Endodermal cell (in vitro differentiated cells): ENCODE results near the gene ODC1. TPM values are rescaled to one million over a fixed set of nuclear protein-coding genes. Genes with fewer than 3 reads are reported as not detected.

ENCODE experiments used
- DNase-seq: peaks from one replicate; pipeline ENCODE4 v3.0.0-alpha.2; 2017
- H3K27ac ChIP-seq: 2 replicates; pipeline ENCODE4 v1.5.1; 2013; ENCODE audit warnings: mild to moderate bottlenecking, low read depth, low read length, moderate library complexity
- H3K27me3 ChIP-seq: 2 replicates; pipeline ENCODE4 v1.6.1; 2013; ENCODE audit warnings: mild to moderate bottlenecking, low read length, moderate library complexity; ENCODE audit not compliant: insufficient read depth, control insufficient read depth, poor library complexity, severe bottlenecking
- H3K36me3 ChIP-seq: 2 replicates; pipeline ENCODE4 v1.7.0; 2013; ENCODE audit warnings: mild to moderate bottlenecking, low read length, moderate library complexity; ENCODE audit not compliant: control insufficient read depth, insufficient read depth
- H3K4me1 ChIP-seq: one replicate; pipeline ENCODE4 v1.7.0; 2013; ENCODE audit warnings: low read length; ENCODE audit not compliant: control insufficient read depth, insufficient read depth
- H3K4me3 ChIP-seq: 2 replicates; pipeline ENCODE4 v1.5.1; 2013; ENCODE audit warnings: mild to moderate bottlenecking, low read length, moderate library complexity
- H3K9ac ChIP-seq: 2 replicates; pipeline ENCODE4 v1.6.1; 2013; ENCODE audit warnings: mild to moderate bottlenecking, low read length, moderate library complexity; ENCODE audit not compliant: poor library complexity, severe bottlenecking; ENCODE audit errors: extremely low read depth
- H3K9me3 ChIP-seq: 2 replicates; pipeline ENCODE4 v1.6.1; 2013; ENCODE audit warnings: mild to moderate bottlenecking, low read length, moderate library complexity; ENCODE audit not compliant: control insufficient read depth
- H3K27ac Mint-ChIP-seq: 2 replicates; pipeline ENCODE4 v1.8.0; 2020; ENCODE audit warnings: mixed read lengths
- H3K27me3 Mint-ChIP-seq: 2 replicates; pipeline ENCODE4 v1.8.0; 2021; ENCODE audit warnings: mild to moderate bottlenecking, mixed read lengths; ENCODE audit not compliant: insufficient read depth
- H3K36me3 Mint-ChIP-seq: 2 replicates; pipeline ENCODE4 v1.8.0; 2020; ENCODE audit warnings: low read depth, mixed read lengths
- H3K4me1 Mint-ChIP-seq: 2 replicates; pipeline ENCODE4 v1.8.0; 2020; ENCODE audit warnings: mixed read lengths
- H3K4me3 Mint-ChIP-seq: 2 replicates; pipeline ENCODE4 v1.8.0; 2020; ENCODE audit warnings: mild to moderate bottlenecking, moderate library complexity, mixed read lengths
- H3K9me3 Mint-ChIP-seq: 2 replicates; pipeline ENCODE4 v1.8.0; 2020; ENCODE audit warnings: mild to moderate bottlenecking, mixed read lengths
- CTCF ChIP-seq: fragments of 200-600 bp; sonication (generic); conservative IDR thresholded peaks from 2 replicates; pipeline ENCODE4 v1.5.0; 2021; ENCODE audit warnings: antibody characterized with exemption, mild to moderate bottlenecking
- WGBS, 2 experiments: methylation state at CpG; one replicate each; pipeline versions ENCODE4 v1.1.5 to v1.1.7; 2013; ENCODE audit warnings: missing lambda C conversion rate in 2 of 2, mixed read lengths in 1 of 2; ENCODE audit not compliant: insufficient coverage in 1 of 2, insufficient read length in 1 of 2; 5-methylcytosine and 5-hydroxymethylcytosine counted together
- total RNA-seq, 2 donors: library from RNA; stranded (reverse); fragmentation: NEBNext Ultra II Directional in 1 of 2; extraction: Animal tissue kit (Norgen Biotek cat#: 25700) in 1 of 2; gene quantifications; 2 replicates in 1 of 2; 3 replicates in 1 of 2; pipeline ENCODE4 v1.2.1, GENCODE V29; 2021

Gene ODC1
- total RNA-seq, 2 donors from 2014 or later, result 108 to 152 TPM

GRCh38 chr2:10495311-10495987 is 47.3 kb upstream of the ODC1 start:
- no peaks in the 10 kb centered on the region for H3K36me3 Mint-ChIP-seq
- Histone ChIP-seq H3K4me1 (no peaks in the 10 kb centered on the region), H3K27me3 (no peaks in the 10 kb centered on the region), H3K27ac (no peak overlapping the region), H3K36me3 (no peaks in the 10 kb centered on the region), H3K9me3 (peaks cover 15% of the 10 kb centered on the region), H3K4me3 (no peak overlapping the region), H3K9ac (no peak overlapping the region)
- no peak for TF ChIP-seq CTCF
- no peak overlapping the region for H3K4me3 Mint-ChIP-seq
- H3K4me1 Mint-ChIP-seq, result peaks cover 11% of the 10 kb centered on the region
- no peak overlapping the region for H3K27ac Mint-ChIP-seq
- no peak for DNase-seq
- peaks cover 18% of the 10 kb centered on the region for H3K27me3 Mint-ChIP-seq
- 84 to 86% methylated on average over 20 to 24 of the region's 24 CpGs for WGBS, 2 experiments
- peaks cover 14% of the 10 kb centered on the region for H3K9me3 Mint-ChIP-seq

- Mint-ChIP-seq H3K4me1 (peaks cover 11% of the 10 kb centered on the region), H3K27ac (no peak overlapping the region), H3K9me3 (peaks cover 14% of the 10 kb centered on the region), H3K27me3 (peaks cover 26% of the 10 kb centered on the region), H3K4me3 (no peak overlapping the region), H3K36me3 (no peaks in the 10 kb centered on the region)
- H3K27me3 ChIP-seq, result no peaks in the 10 kb centered on the region
- 91 to 92% methylated on average over 8 to 13 of the region's 13 CpGs for WGBS, 2 experiments
- TF ChIP-seq CTCF, result no peak
- H3K36me3 ChIP-seq, result no peaks in the 10 kb centered on the region
- H3K4me1 ChIP-seq, result no peaks in the 10 kb centered on the region
- DNase-seq, result no peak
- peaks cover 15% of the 10 kb centered on the region for H3K9me3 ChIP-seq
- H3K4me3 ChIP-seq, result no peak overlapping the region
- H3K27ac ChIP-seq, result no peak overlapping the region
- H3K9ac ChIP-seq, result no peak overlapping the region
Measured at GRCh38 chr2:10494351-10495066, 46.4 kb upstream of the ODC1 start.

- H3K9ac ChIP-seq, result no peak overlapping the region
- WGBS, 2 experiments, result 92% methylated on average over 17 to 22 of the region's 22 CpGs
- peaks cover 15% of the 10 kb centered on the region for H3K9me3 ChIP-seq
- H3K27me3 ChIP-seq, result no peaks in the 10 kb centered on the region
- no peak for TF ChIP-seq CTCF
- no peak overlapping the region for H3K4me3 ChIP-seq
- Mint-ChIP-seq H3K4me3 (no peak overlapping the region), H3K4me1 (peaks cover 11% of the 10 kb centered on the region), H3K36me3 (no peaks in the 10 kb centered on the region), H3K27ac (no peak overlapping the region), H3K9me3 (peaks cover 14% of the 10 kb centered on the region), H3K27me3 (peaks cover 26% of the 10 kb centered on the region)
- H3K4me1 ChIP-seq, result no peaks in the 10 kb centered on the region
- H3K27ac ChIP-seq, result no peak overlapping the region
- no peak for DNase-seq
- no peaks in the 10 kb centered on the region for H3K36me3 ChIP-seq
Measured at GRCh38 chr2:10493634-10494281, 45.6 kb upstream of the ODC1 start.
